NCI-H774 (cell line): Measurements from ENCODE around the gene IGFBP6.
"Not testable (repeated sequence)": the region's sequence is repeated elsewhere in the genome, so short reads cannot be mapped to it uniquely, and the experiment has no call there.

Source experiments
- DNase-seq: peaks from one replicate; lab custom pipeline; 2025; lab: John Stamatoyannopoulos, UW

The IGFBP6 gene

DNA sequence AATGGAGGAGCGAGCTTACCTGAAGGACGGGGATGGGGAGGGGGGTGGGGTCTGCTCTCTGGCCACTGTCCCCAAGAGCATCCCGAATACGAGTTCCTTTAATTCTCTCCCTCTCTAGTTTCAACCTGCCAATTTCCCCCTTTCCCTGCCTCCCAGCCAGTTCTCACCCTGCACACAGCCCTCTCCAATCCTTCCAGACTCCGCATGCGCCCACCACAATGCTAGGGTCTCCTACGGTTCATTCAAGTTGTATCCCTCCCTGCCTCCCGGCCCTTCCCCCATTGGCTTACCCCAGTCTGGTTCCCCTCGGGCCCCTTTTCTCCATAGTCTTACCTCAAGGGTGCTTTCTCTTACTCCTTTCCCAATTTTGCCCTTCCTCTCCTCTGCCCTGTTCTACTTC, 708 bp upstream of the IGFBP6 start:
- no peak for DNase-seq

DNA sequence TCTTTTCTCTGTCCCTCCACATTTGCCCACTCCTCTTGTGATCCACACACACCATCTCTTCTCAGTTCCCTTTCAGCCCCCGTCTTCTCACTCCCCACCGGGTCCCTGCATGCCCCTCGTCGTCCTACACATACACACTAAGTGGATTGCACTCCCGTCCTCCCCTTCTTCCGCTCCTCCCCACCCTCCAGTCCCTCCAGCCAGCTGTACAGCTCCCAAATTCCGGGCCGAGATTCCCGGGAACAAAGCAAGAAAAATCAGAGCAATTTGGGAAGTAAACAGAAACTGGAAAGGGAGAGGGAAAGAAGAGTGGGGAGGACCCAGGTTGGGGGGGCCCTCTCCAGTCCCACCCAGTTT, 282 bp upstream of the IGFBP6 start:
- DNase-seq: no peak

DNA sequence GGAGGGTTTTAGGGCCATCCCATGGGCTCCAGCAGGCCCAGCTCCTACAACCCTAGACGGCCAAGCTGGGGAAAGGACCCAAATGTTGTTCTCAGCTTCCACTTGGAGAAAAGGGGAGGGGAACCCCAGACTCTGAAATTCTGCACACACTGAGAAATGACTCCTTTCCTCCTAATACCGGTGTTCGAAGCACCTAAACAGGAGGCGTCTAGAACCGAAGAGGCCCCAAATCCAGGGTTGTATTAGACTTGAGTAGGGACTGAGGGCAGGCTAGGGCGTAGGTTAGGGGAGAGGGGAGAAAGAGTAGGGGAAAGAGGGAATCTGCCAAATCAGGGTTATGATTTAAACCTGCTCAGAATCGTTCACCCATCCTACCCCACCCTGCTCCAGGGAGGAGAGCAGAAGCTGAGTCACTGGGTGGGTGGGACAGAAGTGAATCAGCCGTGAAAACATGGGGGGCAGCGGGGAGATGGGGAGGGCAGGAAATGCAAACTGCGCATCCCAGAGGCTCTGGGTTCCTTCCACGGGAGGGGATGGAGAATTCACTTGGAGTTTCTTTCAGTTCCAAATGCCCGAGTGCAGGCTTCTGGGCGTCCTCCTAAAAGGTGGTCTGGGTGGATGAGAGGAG, 1.0 kb downstream of the IGFBP6 start:
- DNase-seq: no peak

DNA sequence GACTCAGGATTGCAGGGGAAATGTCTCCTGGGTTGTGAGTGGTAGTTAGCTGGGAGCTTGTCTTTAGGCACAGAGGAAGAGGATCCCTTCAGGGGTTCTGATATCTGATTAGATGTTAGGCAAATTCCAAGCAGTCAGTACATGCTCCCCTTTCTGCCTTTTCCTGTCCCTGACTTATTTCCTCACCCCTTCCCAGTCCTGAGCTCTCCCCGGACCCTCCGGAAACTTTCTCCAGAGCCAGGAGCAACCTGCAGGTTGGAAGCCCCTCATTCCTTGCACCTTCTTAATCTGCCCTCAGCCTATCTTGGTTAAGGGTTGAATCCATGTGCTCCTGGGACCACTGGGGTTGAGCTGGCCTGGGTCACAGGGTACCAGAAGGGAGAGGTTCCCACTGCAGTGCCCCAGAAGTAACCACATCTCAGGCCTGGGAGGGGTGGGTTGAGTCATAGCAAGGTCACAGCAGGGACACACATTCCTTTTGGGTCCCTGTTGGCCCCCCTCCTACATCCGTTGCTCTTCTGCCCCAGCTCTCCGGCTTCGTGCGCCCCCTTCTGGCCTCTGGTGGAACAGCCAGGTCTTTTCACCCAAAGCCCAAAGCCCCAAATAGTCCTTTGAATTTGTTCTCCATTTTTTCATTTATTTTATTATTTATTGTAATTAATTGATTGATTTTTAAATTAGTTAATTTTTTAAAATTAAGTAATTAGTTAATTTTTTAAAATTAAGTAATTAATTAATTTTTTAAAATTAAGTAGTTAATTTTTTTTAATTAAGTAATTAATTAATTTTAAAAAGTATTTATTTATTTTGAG, 1.8 kb downstream of the IGFBP6 start:
- DNase-seq: peak; percentile 63

DNA sequence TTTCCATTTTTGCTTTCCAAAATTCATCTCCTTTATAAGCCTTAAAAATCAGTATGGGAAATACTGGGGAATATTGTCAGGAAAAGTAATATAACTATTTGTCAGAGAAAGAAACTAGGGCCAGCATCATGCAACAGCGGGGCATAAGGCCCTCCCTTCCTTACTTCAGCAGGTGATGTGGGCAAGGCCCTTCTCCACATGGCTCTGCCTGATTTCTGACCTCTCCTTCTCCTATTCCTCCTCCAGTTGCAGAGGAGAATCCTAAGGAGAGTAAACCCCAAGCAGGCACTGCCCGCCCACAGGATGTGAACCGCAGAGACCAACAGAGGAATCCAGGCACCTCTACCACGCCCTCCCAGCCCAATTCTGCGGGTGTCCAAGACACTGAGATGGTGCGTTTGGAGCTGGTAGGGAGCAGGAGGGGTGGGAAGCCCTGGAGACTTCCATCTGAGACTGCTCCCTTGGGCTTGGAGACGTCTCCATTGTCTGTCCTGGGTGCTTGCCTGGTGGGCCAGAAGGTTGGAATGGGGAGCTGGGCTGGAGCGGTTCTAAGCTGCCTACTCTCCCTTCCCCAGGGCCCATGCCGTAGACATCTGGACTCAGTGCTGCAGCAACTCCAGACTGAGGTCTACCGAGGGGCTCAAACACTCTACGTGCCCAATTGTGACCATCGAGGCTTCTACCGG, 3.1 kb downstream of the IGFBP6 start:
- DNase-seq: no peak

DNA sequence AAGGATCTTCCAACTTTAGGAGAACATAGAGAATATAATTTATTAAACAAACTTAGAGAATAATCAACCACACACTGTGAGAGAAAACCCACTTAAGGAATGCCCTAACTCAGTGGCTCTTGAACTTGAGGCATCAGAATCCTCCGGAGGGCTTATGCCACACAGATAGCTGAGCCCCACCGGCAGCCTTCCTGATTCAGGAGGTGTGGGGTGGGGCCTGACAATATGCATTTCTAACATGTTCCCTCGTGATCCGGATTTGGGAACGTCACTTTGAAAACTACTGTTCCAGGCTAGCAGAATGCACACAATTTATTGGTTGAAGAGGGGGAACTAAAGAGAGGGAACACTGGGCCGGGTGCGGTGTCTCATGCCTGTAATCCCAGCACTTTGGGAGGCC, 3.8 kb downstream of the IGFBP6 start:
- DNase-seq: no peak

DNA sequence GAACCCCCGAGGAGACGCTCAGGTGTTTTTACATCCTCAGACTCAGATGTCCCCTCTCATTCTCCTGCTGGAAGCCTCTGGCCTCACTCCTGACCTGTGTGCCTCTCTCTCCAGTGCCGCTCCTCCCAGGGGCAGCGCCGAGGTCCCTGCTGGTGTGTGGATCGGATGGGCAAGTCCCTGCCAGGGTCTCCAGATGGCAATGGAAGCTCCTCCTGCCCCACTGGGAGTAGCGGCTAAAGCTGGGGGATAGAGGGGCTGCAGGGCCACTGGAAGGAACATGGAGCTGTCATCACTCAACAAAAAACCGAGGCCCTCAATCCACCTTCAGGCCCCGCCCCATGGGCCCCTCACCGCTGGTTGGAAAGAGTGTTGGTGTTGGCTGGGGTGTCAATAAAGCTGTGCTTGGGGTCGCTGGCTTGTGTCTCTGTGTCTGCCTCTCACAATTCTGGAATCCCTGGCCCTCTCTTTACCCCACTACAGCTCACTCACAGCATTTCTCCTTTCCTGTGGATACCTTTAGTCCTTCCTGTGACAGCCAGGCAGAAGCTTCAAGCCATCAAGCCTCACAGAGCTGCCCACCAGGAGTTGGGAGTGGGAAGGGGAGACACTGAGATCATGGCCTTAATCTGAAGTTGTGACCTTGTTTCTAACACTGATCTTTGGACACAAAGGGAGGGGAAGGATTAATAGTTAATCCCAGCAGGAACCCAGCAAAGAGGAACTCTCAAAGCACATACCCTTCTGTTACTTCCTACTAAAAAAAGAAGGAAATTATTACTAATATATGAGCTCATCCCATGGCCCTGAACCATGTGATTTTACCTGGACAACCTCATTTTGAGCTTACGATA, 4.7 kb downstream of the IGFBP6 start:
- DNase-seq: no peak

DNA sequence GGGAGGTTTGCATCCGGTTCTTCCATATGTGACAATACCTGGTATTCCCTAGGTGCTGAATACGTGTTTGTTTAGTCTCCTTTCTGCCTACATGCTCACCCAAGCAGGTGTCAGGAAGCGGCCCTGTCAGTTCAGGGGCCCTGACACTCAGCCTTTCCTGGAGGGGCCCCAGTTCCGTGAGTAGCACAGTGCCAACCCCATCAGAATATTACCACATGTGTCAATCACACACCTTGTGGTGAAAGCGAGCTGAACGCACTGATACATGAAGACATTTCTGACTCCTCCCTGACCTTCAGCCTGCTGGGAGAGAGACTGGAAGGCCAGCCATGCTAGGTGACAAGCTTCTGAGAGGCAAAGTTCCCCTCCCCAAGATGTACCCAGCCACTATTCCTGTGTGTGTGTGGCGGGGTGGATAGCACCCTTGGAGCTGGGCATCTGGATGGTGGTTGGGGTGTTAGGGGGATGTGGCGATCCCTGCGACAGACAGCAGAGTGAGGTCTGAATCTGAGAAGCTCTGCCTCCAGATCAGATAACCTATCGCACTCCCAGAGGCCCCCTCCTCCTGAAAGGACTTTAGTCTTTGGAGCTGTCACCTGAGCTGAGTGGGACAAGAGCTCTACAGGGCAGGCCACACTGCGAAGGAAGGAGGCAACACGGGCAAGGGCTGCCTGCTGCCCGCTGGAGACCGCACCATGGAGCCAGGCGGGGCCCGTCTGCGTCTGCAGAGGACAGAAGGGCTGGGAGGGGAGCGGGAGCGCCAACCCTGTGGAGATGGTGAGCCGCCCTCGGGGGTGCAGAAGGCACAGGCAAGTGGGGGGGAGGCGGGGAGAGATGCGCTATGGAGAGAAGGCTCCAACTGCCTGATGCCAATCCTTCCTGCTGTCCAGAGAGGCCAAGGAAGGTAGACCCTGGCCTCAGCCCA, 5.7 kb downstream of the IGFBP6 start, which contains the start of gene SOAT2:
Gene SOAT2 (plus strand): TSS at position 604 of the 925 bp plus-strand sequence. CDS start 92 bp downstream, at position 696.
- DNase-seq: no peak

DNA sequence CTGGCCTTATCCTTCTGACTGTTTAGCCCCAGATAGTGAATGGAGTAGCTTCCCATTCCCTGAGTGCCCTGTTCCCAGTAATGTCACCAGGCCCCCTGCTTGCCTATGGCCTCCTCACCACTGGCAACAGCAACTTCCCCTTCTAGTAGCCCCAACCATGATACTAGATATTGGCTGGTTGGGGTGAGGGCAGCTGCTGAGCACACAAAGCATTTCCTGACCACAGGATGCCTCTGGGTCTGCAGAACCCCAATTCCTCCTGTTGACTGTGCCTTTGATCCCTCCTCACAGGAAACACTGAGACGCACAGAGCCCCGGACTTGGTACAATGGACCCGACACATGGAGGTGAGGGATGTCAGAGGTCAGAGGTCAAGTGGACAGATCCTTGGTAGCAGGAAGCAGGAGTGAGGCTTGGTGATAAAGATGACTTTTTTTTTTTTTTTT, 6.4 kb downstream of the IGFBP6 start:
- DNase-seq: no peak

DNA sequence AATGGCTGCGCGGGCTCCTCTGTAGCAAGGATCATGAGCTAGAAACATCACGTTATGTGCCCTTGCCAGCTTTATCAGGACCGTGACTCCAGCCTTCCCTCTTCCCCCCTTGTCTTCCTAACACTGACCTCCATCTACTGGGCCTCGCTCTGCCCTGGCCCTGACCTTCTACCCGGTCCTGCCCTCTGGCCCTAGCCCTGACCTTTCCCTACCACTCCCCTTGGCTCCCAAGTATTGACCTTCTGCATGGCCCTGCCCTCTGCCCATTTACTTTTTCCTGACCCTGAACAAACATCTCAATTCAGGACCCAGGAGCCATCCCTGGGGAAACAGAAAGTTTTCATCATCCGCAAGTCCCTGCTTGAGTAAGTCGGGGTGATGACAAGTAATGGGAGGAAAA, 7.8 kb downstream of the IGFBP6 start:
- DNase-seq: no peak

DNA sequence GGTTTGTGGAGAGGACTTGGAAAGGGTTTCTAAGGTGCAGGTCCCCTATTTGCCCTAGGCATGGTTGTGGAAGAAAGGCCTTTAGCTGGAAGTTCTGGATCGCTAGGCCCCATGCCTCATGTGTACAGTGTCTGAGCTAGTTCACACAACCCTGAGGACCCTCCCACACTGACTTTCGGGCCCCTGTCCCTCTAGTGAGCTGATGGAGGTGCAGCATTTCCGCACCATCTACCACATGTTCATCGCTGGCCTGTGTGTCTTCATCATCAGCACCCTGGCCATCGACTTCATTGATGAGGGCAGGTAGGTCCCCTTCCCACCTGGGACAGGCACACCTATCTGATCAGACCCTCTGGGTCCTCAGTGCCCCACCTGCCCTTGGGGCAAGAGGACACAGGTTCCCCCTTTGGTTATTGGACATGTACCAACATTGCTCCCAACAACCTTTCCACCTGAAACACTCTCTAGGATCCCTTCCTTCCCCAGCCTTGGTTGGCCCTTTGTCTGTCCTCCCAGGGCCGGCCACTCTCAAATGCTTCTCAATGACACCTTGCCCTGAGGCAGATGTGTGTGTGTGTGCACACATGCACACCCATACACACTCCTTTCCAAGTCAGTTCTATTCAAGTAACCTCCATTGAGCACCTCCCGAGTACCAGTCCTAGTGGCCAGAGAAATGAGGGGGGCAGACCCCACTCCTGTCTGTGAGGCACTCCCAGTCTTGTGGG, 8.4 kb downstream of the IGFBP6 start:
- no peak for DNase-seq

DNA sequence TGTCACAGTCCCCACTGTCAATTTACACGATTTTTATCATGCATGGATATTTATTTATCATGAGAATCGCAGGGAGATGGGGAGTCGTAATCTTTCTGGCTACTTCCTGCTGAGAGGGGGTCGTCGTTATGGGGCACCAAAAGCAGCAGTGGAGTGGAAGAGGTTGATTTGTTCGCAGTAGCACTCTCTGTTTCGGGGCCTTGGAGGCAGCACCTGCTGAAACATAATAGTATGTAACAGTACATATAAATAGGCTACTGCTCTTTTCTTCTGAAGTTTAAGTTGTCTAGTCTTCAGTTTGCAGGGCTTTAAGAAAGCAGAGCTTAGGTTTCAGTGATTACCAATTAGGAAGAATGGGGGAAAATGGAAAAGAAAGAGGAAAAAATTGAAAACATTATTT, 9.7 kb downstream of the IGFBP6 start:
- no peak for DNase-seq

DNA sequence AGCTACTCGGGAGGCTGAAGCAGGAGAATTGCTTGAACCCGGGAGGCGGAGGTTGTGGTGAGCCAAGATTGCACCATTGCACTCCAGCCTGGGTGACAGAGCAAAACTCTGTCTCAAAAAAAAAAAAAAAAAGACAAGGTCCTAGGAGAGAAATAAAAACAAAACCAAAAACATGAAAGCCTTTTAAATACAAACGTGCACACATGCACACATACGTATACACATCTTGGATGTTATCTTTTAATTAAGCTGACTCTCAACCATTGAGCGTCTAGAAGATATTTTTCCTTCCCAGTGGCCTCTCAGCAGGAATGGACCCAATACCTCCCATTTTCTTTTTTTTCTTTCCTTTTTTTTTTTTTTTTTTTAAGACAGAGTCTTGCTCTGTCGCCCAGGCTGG, 15.0 kb downstream of the IGFBP6 start:
- not testable (repeated sequence) for DNase-seq

DNA sequence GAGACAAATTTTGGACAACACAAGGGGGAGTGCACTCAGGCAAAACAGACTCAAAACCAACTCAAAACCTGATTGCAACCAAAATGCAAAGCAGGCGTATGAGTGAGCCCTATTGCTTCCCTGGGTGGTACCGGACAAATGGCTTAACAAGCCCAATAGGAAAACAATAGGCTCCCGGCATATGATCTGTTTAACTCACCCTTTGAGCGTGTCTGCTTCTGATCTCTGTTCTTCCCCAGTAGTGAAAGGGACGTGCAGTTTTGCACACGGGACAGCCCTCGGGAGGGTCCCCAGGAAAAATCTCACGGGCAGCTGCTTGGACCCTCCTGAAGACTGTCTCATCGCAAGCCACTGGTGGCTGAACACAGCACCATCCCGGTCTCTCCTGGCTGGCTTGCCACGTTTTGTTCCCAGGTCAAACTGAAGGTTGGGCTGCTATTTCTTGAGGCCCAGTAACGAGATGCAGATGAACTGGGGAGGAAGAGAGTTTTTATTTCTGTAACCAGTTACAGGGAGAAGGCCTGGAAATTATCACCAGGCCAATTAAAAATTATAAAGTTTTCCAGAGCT, 15.8 kb downstream of the IGFBP6 start:
- no peak for DNase-seq

DNA sequence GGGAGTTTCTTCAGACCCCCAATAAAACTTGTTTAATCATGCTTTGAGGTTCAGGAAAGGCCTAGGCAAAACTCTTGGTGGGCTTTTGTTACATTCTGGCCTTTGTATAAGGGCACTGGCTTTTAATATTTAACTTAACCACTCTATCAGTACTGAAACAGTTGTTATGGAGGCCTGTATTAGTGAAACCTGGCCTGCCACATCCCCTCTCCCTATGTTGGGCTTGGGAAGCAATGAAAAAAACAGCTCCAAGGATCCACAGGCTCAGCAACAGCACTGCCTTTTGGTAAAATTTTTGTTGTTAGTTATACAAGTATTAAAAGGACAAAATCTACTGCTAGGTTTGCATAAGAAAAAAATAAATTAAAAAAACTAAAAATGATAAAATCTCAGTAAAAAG, 16.5 kb downstream of the IGFBP6 start:
- no peak for DNase-seq

DNA sequence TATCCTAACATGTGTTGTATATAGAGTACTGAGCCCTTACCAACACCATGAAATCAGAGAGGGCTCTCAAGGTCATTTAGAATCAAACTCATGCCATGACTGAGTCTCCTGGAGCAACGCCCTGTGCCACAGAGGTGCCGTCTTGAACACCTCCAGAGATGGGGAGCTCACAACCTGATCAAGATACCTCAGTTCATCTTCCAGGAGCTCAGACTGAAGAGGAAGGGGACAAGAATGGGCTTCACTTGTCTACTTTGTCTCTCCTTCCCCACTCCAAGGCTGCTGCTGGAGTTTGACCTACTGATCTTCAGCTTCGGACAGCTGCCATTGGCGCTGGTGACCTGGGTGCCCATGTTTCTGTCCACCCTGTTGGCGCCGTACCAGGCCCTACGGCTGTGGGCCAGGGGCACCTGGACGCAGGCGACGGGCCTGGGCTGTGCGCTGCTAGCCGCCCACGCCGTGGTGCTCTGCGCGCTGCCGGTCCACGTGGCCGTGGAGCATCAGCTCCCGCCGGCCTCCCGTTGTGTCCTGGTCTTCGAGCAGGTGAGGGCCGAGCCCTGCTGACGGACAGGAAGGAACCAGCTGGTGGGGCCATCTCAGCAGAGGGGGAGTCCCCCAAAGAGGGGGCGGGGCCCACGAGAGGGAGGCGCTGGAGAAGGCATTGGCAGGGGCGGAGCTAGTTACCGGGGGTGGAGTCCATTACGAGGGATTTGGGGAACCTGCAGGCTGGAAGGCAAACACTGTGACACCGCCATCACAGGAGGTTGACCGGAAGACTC, 17.8 kb downstream of the IGFBP6 start:
- DNase-seq: no peak

DNA sequence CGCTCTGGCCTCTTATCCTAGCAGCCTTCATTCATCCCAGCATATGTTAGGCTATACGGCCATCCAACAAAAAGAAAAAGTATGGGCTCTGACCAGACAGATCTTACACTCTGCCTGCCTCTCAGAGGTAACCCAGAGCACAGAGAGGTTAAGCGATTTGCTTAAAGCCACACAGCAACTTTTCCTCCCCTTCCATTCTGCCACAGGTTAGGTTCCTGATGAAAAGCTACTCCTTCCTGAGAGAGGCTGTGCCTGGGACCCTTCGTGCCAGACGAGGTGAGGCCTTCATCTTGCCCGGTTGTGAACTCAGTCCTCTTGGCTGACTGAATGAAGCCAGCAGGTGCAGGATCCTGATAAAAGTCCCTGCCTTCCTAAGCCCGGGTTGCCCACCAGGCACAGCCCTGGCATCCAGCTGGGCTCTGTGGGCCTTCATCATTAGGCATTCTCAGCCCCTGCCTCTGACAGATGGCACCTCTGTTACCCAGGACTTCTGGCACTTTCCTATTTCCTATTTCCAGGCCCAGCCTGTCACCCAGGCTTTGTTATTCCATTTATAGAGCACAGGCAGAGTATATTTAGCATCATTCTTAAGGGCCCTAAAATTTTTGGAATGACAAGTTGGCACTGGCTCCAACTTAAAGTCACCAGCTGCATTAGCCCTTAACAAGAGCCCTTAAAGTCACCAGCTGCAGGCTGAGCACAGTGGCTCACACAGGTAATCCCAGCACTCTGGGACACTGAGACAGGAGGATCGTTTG, 18.6 kb downstream of the IGFBP6 start:
- DNase-seq: no peak

DNA sequence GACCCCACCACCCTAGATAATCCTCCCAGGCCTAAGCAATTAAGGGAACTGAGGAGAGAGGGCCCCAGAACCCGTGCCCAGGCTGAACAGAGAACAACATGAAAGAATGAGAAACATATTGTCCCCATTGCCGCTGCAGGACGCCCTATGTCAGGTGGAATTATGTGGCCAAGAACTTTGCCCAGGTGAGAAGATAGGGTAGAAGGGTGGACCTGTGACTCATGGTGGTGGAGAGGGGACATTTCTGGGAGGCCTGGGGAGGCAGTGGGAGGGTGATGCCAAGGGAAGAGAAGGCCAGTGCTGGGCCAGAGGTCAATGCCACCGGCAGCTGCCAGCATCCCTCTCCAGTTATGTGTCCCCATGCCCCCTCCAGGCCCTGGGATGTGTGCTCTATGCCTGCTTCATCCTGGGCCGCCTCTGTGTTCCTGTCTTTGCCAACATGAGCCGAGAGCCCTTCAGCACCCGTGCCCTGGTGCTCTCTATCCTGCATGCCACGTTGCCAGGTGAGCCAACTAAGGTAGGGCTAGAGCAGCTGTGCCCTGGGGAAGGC, 21.4 kb downstream of the IGFBP6 start:
- DNase-seq: no peak
